ENCODE data around the gene UGDH. TPM values are rescaled to one million over a fixed set of nuclear protein-coding genes. Genes with fewer than 3 reads are reported as not detected.

Gene UGDH
- total and polyA plus RNA-seq, 4 donors: 33.1 to 241 (median 84.0) TPM

DNA sequence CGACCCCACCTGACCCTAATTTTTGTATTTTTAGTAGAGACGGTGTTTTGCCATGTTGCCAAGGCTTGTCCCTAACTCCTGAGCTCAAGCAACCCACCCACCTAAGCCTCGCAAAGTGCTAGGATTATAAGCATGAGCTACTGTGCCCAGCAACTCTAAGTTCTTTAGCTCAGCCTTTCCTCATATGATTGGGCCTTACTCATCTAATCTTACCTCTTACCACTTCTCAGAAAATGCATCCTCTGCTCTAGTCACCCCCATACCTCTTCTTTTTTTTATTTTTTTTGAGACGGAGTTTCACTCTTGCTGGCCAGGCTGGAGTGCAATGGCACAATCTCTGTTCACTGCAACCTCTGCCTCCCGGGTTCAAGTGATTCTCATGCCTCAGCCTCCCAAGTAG, 35.6 kb upstream of the UGDH start:
- 94% methylated on average over 5 of the region's 5 CpGs for WGBS
- peaks cover 0 to 10% (median 8%) of the 10 kb centered on the region in 4 donors for H3K4me1 ChIP-seq (ENCODE audit: control insufficient read depth in 4 of 4, insufficient read depth in 4 of 4, low read length in 3 of 4)
- no peak overlapping the region for H3K27ac ChIP-seq (ENCODE audit: low read depth in 1 of 2, low read length in 2 of 2)
- TF ChIP-seq SP1 (IDR thresholded peaks at IDR 0.05) (no peak), HNF4G (IDR thresholded peaks at IDR 0.05) (no peak), JUND (IDR thresholded peaks at IDR 0.05) (no peak), RXRA (IDR thresholded peaks at IDR 0.05) (no peak), TAF1 (conservative IDR thresholded peaks at IDR 0.05) (no peak), FOXA2 (IDR thresholded peaks at IDR 0.05) (no peak), FOXA1 (IDR thresholded peaks at IDR 0.05) (no peak), RAD21 (IDR thresholded peaks at IDR 0.05) (no peak), EGR1 (IDR thresholded peaks at IDR 0.05; ENCODE audit: low read depth in 2 of 2) (no peak), HNF4A (conservative IDR thresholded peaks at IDR 0.05) (no peak), YY1 (IDR thresholded peaks at IDR 0.05) (no peak), NR2F2 (IDR thresholded peaks at IDR 0.05) (no peak), GABPA (IDR thresholded peaks at IDR 0.05 in 1 of 2, conservative IDR thresholded peaks at IDR 0.05 in 1 of 2) (no peak)
- TF ChIP-seq, protein P1, sequence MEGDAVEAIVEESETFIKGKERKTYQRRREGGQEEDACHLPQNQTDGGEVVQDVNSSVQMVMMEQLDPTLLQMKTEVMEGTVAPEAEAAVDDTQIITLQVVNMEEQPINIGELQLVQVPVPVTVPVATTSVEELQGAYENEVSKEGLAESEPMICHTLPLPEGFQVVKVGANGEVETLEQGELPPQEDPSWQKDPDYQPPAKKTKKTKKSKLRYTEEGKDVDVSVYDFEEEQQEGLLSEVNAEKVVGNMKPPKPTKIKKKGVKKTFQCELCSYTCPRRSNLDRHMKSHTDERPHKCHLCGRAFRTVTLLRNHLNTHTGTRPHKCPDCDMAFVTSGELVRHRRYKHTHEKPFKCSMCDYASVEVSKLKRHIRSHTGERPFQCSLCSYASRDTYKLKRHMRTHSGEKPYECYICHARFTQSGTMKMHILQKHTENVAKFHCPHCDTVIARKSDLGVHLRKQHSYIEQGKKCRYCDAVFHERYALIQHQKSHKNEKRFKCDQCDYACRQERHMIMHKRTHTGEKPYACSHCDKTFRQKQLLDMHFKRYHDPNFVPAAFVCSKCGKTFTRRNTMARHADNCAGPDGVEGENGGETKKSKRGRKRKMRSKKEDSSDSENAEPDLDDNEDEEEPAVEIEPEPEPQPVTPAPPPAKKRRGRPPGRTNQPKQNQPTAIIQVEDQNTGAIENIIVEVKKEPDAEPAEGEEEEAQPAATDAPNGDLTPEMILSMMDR (IDR thresholded peaks at IDR 0.05; ENCODE audit: low read depth, low read length, missing input control): no peak
- TF ChIP-seq, protein P2, sequence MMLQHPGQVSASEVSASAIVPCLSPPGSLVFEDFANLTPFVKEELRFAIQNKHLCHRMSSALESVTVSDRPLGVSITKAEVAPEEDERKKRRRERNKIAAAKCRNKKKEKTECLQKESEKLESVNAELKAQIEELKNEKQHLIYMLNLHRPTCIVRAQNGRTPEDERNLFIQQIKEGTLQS (IDR thresholded peaks at IDR 0.05): no peak
- TF ChIP-seq, protein P3, sequence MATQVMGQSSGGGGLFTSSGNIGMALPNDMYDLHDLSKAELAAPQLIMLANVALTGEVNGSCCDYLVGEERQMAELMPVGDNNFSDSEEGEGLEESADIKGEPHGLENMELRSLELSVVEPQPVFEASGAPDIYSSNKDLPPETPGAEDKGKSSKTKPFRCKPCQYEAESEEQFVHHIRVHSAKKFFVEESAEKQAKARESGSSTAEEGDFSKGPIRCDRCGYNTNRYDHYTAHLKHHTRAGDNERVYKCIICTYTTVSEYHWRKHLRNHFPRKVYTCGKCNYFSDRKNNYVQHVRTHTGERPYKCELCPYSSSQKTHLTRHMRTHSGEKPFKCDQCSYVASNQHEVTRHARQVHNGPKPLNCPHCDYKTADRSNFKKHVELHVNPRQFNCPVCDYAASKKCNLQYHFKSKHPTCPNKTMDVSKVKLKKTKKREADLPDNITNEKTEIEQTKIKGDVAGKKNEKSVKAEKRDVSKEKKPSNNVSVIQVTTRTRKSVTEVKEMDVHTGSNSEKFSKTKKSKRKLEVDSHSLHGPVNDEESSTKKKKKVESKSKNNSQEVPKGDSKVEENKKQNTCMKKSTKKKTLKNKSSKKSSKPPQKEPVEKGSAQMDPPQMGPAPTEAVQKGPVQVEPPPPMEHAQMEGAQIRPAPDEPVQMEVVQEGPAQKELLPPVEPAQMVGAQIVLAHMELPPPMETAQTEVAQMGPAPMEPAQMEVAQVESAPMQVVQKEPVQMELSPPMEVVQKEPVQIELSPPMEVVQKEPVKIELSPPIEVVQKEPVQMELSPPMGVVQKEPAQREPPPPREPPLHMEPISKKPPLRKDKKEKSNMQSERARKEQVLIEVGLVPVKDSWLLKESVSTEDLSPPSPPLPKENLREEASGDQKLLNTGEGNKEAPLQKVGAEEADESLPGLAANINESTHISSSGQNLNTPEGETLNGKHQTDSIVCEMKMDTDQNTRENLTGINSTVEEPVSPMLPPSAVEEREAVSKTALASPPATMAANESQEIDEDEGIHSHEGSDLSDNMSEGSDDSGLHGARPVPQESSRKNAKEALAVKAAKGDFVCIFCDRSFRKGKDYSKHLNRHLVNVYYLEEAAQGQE (IDR thresholded peaks at IDR 0.05): no peak
- TF ChIP-seq, protein P4, sequence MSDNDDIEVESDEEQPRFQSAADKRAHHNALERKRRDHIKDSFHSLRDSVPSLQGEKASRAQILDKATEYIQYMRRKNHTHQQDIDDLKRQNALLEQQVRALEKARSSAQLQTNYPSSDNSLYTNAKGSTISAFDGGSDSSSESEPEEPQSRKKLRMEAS (IDR thresholded peaks at IDR 0.05): no peak
- TF ChIP-seq, protein P5, sequence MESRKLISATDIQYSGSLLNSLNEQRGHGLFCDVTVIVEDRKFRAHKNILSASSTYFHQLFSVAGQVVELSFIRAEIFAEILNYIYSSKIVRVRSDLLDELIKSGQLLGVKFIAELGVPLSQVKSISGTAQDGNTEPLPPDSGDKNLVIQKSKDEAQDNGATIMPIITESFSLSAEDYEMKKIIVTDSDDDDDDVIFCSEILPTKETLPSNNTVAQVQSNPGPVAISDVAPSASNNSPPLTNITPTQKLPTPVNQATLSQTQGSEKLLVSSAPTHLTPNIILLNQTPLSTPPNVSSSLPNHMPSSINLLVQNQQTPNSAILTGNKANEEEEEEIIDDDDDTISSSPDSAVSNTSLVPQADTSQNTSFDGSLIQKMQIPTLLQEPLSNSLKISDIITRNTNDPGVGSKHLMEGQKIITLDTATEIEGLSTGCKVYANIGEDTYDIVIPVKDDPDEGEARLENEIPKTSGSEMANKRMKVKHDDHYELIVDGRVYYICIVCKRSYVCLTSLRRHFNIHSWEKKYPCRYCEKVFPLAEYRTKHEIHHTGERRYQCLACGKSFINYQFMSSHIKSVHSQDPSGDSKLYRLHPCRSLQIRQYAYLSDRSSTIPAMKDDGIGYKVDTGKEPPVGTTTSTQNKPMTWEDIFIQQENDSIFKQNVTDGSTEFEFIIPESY (IDR thresholded peaks at IDR 0.05): no peak
- peaks cover 6 to 27% (median 14%) of the 10 kb centered on the region in 4 donors for H3K36me3 ChIP-seq (ENCODE audit: control insufficient read depth in 4 of 4, insufficient read depth in 3 of 4, low read depth in 1 of 4, low read length in 3 of 4)
- DNase-seq (ENCODE audit: low spot score): no peak
- no peaks in the 10 kb centered on the region for H3K27me3 ChIP-seq (ENCODE audit: control insufficient read depth in 4 of 4, insufficient read depth in 4 of 4, low read length in 3 of 4)
- H3K9ac ChIP-seq (ENCODE audit: low read depth in 1 of 2, low read length in 2 of 2): no peak overlapping the region
- no peaks in the 10 kb centered on the region for H3K9me3 ChIP-seq (ENCODE audit: control insufficient read depth in 4 of 4, low read length in 3 of 4)
- H3K4me3 ChIP-seq (ENCODE audit: low read depth in 1 of 3, low read length in 3 of 3): no peak overlapping the region

Measured in liver (tissue), 9 donors.